Activated B cell treated with CpG ODN at 0.5 μM for 24 hours (primary cell): ENCODE data around the gene PRKAR1B. TPM values are rescaled to one million over a fixed set of nuclear protein-coding genes. Genes with fewer than 3 reads are reported as not detected.

ENCODE experiments used
- ATAC-seq: fragments of 200-7000 bp; cut with Tn5 transposase; one replicate; pipeline ENCODE4 v1.10.0; 2021; ENCODE audit warnings: low read depth, mild to moderate bottlenecking, moderate library complexity
- CTCF ChIA-PET: fragments of 350-600 bp; sonication (Branson Sonifier 250); formaldehyde crosslinking; loops from one replicate; lab custom pipeline; 2021; ENCODE audit warnings: antibody characterized with exemption; lab: Charles Lee
- POLR2A ChIA-PET: fragments of 350-600 bp; sonication (Branson Sonifier 250); formaldehyde crosslinking; loops from one replicate; lab custom pipeline; 2021; ENCODE audit warnings: antibody characterized with exemption; lab: Charles Lee
- DNase-seq: peaks from one replicate; pipeline ENCODE4 v3.0.0; 2022
- H3K27ac Mint-ChIP-seq: one replicate; pipeline ENCODE4 v1.8.0; 2020; ENCODE audit warnings: mixed read lengths
- H3K27me3 Mint-ChIP-seq: one replicate; pipeline ENCODE4 v1.8.0; 2021; ENCODE audit warnings: mixed read lengths
- H3K36me3 Mint-ChIP-seq: one replicate; pipeline ENCODE4 v1.8.0; 2021; ENCODE audit warnings: low read depth, mixed read lengths
- H3K4me1 Mint-ChIP-seq: one replicate; pipeline ENCODE4 v1.8.0; 2021; ENCODE audit warnings: mixed read lengths
- H3K4me3 Mint-ChIP-seq: one replicate; pipeline ENCODE4 v1.8.0; 2020; ENCODE audit warnings: mild to moderate bottlenecking, mixed read lengths
- H3K9me3 Mint-ChIP-seq: one replicate; pipeline ENCODE4 v1.8.0; 2020; ENCODE audit warnings: mixed read lengths
- intact Hi-C: fragments of 100-400 bp; cut with micrococcal nuclease; formaldehyde crosslinking; loops from one replicate; pipeline ENCODE4 v1.15.1; 2024
- total RNA-seq: library from RNA; stranded (reverse); gene quantifications from 2 replicates; pipeline ENCODE4 v1.2.3, GENCODE V29; 2022
- TF ChIP-seq, protein P1 (sequence below): fragments of 200-600 bp; IDR thresholded peaks from one replicate; pipeline ENCODE4 v1.8.0; 2022; ENCODE audit warnings: antibody characterized with exemption, mild to moderate bottlenecking

The PRKAR1B gene
- total RNA-seq, 1 donor from 2014 or later = 17.5 TPM

DNA sequence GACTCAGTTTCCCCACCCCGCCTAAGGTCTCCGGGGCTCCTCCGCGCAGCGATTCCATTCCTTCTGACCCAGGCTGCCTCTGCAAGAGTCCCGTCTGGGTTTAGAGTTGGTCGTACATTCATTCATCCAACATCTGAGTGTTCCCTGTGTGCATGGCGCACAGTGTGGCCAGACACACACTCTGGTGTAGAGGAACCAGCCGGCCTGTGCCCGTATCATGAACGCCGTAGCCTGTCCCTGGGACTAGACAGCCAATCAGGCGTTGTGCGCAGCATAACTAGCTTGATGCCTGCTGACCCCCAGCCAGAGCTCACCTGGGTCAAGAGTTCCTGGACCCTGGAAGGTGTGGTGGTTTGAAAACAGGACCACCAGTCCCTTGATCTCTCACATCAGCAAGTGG is 186.5 kb downstream of the PRKAR1B start:
- intact Hi-C loops = no loop called here
- H3K27ac Mint-ChIP-seq = no peak overlapping the region
- no peak overlapping the region for H3K4me3 Mint-ChIP-seq
- TF ChIP-seq, protein P1, sequence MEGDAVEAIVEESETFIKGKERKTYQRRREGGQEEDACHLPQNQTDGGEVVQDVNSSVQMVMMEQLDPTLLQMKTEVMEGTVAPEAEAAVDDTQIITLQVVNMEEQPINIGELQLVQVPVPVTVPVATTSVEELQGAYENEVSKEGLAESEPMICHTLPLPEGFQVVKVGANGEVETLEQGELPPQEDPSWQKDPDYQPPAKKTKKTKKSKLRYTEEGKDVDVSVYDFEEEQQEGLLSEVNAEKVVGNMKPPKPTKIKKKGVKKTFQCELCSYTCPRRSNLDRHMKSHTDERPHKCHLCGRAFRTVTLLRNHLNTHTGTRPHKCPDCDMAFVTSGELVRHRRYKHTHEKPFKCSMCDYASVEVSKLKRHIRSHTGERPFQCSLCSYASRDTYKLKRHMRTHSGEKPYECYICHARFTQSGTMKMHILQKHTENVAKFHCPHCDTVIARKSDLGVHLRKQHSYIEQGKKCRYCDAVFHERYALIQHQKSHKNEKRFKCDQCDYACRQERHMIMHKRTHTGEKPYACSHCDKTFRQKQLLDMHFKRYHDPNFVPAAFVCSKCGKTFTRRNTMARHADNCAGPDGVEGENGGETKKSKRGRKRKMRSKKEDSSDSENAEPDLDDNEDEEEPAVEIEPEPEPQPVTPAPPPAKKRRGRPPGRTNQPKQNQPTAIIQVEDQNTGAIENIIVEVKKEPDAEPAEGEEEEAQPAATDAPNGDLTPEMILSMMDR = no peak
- H3K9me3 Mint-ChIP-seq = peaks cover 7% of the 10 kb centered on the region
- ATAC-seq = no peak
- CTCF ChIA-PET = no interaction called here
- no peaks in the 10 kb centered on the region for H3K27me3 Mint-ChIP-seq
- DNase-seq = no peak
- no peaks in the 10 kb centered on the region for H3K4me1 Mint-ChIP-seq
- POLR2A ChIA-PET = no interaction called here
- no peaks in the 10 kb centered on the region for H3K36me3 Mint-ChIP-seq

- H3K27me3 Mint-ChIP-seq = no peaks in the 10 kb centered on the region
- CTCF ChIA-PET = no interaction called here
- ATAC-seq (no peak), DNase-seq (no peak)
- intact Hi-C loops = no loop called here
- no peaks in the 10 kb centered on the region for H3K36me3 Mint-ChIP-seq
- no peak overlapping the region for H3K27ac Mint-ChIP-seq
- H3K4me3 Mint-ChIP-seq = no peak overlapping the region
- H3K9me3 Mint-ChIP-seq = peaks cover 3% of the 10 kb centered on the region
- no peaks in the 10 kb centered on the region for H3K4me1 Mint-ChIP-seq
- POLR2A ChIA-PET = no interaction called here
- TF ChIP-seq, protein P1 = no peak
Measured at GRCh38 chr7:539731-540411, 187.2 kb downstream of the PRKAR1B start.

DNA sequence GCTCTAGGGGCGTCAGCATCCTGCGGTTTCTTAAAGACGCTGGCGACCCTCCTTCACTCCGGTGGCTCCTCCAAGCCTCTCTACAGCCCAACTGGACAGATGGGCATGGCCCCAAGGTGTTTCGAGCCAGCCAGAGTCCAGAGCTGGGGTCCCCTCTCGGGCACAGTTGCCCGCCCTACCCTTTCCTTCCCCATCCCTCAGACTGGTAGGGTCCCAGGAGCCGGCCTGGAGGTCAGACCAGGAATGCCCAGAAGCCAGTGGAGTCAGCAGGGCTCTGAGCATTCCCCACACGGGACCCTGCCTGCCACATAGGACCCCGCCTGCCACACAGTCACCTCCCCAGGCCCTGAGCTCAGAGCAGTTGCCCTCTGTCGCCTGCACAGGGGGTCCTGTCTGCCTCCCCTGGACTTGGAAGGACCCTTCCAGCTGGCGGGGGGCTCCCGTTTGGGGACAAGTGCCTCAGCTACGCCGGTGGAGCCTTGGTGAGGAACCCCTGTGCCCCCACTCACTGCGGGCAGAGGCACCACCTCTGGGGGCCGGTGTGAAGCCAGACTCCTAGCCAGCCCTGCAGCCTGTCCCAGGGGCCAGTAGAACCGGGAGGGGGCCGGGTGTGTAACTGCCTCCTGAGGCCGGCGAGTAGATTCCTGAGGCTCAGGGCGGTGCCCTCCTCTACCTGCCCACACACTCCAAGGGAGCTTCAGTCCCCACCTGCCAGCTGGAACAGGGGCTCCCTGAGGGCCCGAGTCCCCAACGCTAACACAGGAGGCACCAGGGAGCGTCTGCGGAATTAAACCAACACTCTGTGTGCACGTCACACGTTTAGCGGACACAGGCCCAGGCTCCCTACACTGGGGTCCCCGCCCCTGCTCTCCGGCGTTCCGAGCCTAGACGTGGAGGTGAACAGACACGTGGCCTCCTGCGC is 188.1 kb downstream of the PRKAR1B start:
- TF ChIP-seq, protein P1 = no peak
- intact Hi-C loops = no loop called here
- DNase-seq (no peak), ATAC-seq (no peak)
- H3K36me3 Mint-ChIP-seq = no peaks in the 10 kb centered on the region
- H3K27me3 Mint-ChIP-seq = no peaks in the 10 kb centered on the region
- ChIA-PET CTCF (no interaction called here), POLR2A (no interaction called here)
- H3K4me3 Mint-ChIP-seq = no peak overlapping the region
- H3K27ac Mint-ChIP-seq = no peak overlapping the region
- H3K9me3 Mint-ChIP-seq = peaks cover 3% of the 10 kb centered on the region
- no peaks in the 10 kb centered on the region for H3K4me1 Mint-ChIP-seq

DNA sequence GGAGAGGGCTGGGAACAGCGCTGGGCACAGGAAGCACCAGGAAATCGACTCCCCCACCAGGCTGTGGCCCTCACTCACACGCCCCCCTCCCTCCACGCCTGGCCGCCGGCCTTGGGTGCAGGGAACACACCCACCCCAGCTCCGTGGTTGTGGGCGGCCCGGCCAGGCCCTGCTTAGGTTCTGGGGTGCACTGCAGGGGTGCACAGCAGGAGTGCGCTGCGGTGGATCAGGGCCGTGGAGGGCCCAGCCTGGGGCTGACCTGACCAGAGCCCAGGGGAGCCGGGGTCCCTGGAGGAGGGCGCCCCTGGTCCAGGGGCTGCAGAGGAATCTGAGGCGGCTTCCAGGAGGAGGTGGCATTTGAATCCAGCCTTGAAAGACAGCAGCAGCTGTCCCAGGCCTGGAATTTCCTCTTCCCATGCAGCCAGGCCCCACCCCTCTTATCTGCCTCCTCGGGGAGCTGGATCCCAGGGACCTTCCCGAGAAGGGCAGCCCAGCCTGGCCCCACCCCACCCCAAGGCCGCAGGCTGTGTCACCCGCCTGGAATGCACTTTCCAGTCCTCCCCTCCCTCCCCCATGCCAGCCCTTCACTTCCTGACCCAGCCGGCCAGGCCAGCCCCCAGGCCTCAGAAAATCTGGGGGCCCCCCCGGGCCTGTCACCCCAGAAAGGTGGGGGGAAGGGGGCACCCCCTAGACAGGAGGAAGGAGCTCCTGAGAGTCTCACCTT is 189.0 kb downstream of the PRKAR1B start:
- no peaks in the 10 kb centered on the region for H3K27me3 Mint-ChIP-seq
- no peak overlapping the region for H3K4me3 Mint-ChIP-seq
- peaks cover 3% of the 10 kb centered on the region for H3K9me3 Mint-ChIP-seq
- no peaks in the 10 kb centered on the region for H3K4me1 Mint-ChIP-seq
- ChIA-PET POLR2A (no interaction called here), CTCF (no interaction called here)
- H3K27ac Mint-ChIP-seq = no peak overlapping the region
- intact Hi-C loops = no loop called here
- DNase-seq (no peak), ATAC-seq (no peak)
- no peaks in the 10 kb centered on the region for H3K36me3 Mint-ChIP-seq
- TF ChIP-seq, protein P1 = no peak

DNA sequence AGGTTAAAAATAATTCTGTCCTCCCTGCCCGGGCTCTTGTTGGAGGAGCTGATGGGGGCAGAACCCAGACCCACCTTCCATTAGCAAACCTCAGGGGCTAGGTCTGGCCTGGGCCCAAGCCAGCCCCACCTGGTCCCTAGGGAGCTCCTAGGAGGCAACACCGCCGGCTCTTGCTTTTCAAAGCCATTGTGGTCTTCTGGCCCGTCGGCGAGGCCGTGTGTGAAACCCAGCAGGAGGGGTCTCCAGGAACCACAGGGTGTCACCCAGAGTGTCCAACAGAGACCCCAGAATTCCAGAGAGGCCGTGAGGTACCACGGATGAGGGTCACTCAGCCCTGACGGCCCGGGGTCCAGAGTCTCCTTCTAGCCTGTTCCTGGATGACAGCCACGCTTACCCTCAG is 190.8 kb downstream of the PRKAR1B start:
- no peak for DNase-seq
- Mint-ChIP-seq H3K27ac (no peak overlapping the region), H3K4me3 (no peak overlapping the region), H3K9me3 (no peaks in the 10 kb centered on the region), H3K36me3 (no peaks in the 10 kb centered on the region), H3K27me3 (no peaks in the 10 kb centered on the region), H3K4me1 (peaks cover 8% of the 10 kb centered on the region)
- POLR2A ChIA-PET = no interaction called here
- intact Hi-C loops = no loop called here
- CTCF ChIA-PET = no interaction called here
- TF ChIP-seq, protein P1 = no peak
- no peak for ATAC-seq
